Glomerular visceral epithelial cell (primary cell): ENCODE measurements around the gene NAT8L.
"Not testable (repeated sequence)": the region's sequence is repeated elsewhere in the genome, so short reads cannot be mapped to it uniquely, and the experiment has no call there.

Experiments
- DNase-seq: peaks from one replicate; pipeline ENCODE4 v3.0.0-alpha.2; 2016; ENCODE audit errors: extremely low spot score

NAT8L gene, protein sequence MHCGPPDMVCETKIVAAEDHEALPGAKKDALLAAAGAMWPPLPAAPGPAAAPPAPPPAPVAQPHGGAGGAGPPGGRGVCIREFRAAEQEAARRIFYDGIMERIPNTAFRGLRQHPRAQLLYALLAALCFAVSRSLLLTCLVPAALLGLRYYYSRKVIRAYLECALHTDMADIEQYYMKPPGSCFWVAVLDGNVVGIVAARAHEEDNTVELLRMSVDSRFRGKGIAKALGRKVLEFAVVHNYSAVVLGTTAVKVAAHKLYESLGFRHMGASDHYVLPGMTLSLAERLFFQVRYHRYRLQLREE

DNA sequence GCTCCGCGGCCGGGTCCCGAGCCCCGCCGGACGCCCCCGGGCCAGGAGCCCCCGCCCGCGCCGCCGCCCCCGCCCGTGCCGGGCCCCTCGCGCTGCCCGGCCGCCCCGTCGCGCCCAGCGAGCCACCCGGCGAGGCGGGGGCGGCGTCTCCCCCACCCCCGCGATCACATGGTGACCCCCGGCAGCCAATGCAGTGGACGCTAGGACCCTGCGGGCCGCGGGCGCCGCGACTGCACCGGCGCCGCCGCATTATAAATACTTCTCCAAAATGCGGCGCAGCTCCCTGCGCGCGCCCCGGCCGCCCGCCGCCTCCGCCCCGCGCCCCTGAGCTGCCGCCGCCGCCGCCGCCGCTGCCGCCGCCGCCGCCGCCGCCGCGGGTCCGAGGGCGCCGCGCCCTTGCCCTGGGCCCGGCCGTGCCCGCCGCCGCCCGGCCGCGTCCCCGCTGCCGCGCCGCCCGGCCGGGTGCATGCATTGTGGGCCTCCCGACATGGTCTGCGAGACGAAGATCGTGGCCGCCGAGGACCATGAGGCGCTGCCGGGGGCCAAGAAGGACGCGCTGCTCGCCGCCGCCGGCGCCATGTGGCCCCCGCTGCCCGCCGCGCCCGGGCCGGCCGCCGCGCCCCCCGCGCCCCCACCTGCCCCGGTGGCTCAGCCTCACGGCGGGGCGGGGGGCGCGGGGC lies at the start of gene NAT8L:
Gene NAT8L, plus strand, starts transcription at position 282 of the 680 bp plus-strand sequence. Its CDS starts 185 bp downstream, at position 467.
- peak; percentile 21 for DNase-seq

DNA sequence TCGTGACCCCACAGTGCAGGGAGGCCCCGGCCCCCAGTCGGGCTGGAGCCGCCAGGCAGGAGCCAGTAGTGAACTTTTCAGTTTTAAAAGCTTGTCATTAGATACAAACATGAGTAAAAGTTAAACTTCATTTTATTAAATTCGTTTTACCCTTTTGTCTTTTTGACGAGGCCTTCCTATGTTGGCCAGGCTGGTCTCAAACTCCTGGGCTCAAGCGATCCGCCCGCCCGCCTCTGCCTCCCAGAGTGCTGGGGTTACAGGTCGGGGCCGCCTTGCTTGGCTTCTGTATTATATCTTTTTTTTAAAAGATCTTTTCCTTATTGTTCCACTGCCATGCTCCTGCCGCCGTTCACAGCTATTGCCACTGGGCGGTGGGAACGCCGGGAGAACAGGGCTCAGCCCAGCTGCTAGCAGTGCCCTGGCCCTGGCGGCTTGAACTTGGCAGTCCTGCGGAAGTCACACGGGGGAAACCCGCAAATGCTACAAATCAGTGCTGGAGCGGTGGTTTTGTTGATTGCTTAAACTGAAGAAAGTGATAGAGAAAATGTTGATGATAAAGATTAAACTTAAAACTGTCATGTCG lies 49.4 kb upstream of the NAT8L start:
- peak; percentile 75 for DNase-seq

DNA sequence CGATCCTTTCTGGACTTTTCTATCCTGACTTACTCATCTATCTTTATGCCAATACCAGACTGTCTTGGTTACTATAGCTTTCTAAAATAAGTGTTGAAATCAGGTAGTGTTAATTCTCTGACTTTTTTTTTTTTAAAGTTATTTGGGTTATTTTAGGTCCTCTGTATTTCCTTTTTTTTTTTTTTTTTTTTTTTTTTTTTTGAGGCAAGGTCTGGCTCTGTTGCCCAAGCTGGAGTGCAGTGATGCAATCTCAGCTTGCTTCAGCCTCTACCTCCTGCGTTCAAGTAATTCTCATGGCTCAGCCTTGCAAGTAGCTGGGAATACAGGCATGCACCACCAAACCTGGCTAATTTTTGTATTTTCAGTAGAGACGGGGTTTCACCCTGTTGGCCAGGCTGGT lies 47.5 kb upstream of the NAT8L start:
- DNase-seq: no peak

DNA sequence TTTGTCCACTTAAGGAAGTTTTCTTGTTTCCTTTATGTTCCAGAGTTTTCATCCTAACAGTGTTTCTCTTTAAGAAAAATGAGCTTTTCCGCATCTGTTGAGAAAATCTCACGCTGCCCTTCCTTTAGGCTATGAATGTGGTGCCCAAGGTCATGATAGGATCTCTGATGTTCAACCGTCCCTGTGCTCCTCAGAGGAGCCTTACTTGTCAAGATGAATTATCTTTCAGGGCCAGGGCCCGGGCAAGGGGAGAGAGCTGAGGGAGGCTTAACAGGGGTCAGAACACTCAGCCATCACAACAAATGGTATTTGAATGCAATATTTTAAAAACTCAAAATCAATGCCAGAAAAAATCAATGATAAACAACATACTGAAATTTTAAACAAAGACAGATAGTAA lies 44.1 kb upstream of the NAT8L start:
- no peak for DNase-seq

DNA sequence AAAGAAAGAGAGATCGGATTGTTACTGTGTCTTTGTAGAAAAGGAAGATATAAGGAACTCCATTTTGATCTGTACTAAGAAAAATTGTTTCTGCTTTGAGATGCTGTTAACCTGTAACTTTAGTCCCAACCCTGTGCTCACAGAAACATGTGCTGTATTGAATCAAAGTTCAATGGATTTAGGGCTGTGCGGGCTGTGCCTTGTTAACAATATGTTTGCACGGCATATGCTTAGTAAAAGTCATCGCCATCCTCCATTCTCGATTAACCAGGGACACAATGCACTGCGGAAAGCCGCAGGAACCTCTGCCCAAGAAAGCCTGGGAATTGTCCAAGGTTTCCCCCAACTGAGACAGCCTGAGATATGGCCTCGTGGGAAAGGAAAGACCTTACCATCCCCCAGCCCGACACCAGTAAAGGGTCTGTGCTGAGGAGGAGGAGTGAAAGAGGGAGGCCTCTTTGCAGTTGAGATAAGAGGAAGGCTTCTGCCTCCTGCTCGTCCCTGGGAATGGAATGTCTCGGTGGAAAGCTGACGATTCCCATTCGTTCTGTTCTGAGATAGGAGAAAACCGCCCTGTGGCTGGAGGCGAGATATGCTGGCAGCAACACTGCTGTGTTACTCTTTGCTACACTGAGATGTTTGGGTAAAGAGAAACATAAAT lies 37.6 kb upstream of the NAT8L start:
- not testable (repeated sequence) for DNase-seq

DNA sequence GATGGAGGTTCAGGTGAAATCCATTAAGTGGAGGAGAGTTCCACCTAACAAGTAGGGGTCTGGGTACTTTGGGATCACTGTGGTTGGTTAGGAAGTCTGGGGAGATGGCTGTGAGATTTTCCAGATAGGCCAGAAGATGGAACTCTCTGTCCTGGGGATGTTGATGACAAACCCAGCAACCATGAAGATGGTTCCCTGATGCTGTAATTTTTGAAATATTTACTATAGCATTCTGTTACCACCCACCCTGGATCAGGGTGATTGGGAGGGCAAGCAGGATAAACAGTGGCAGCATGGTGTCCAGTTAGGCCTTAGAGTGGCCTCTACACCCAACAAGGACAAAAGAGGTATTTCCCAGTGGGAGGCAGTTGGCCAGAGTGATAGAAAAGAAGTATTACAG lies 34.4 kb upstream of the NAT8L start:
- no peak for DNase-seq

DNA sequence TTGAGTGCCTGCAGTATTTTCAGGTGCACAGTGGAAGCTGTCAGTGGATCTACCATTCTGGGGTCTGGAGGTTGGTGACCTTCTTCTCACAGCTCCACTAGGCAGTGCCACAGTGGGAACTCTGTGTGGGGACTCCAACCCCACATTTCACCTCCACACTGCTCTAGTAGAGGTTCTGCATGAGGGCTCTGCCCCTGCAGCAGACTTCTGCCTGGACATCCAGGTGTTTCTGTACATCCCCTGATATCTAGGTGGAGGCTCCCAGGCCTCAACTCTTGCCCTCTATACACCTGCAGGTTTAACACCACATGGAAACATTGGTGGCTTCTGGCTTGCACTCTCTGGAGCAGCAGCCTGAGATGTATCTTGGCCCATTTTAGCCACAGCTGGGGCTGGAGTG lies 33.3 kb upstream of the NAT8L start:
- no peak for DNase-seq

DNA sequence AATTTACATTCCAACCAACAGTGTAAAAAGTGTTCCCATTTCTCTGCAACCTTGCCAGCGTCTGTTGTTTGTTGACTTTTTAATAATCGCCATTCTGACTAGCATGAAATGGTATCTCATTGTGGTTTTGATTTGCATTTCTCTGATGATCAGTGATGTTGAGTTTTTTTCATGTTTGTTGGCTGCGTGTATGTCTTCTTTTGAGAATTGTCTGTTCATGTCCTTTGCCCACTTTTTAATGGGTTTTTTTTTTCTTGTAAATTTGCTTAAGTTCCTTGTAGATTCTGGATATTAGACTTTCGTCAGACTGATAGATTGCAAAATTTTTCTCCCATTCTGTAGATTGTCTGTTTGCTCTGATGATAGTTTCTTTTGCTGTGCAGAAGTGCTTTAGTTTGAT lies 32.0 kb upstream of the NAT8L start:
- DNase-seq: not testable (repeated sequence)

DNA sequence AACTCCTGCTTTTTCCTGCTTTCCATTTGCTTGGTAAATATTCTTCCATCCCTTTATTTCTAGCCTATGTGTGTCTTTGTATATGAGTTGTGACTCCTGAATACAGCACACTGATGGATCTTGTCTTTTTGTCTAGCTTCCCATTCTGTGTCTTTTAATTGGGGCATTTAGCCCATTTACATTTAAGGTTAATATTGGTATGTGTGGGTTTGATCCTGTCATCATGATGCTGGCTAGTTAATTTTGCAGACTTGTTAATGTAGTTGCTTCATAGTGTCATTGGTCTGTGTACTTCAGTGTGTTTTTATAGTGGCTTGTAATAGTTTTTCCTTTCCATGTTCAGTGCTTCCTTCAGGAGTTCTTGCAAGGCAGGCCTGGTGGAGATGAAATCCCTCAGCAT lies 28.0 kb upstream of the NAT8L start:
- not testable (repeated sequence) for DNase-seq

DNA sequence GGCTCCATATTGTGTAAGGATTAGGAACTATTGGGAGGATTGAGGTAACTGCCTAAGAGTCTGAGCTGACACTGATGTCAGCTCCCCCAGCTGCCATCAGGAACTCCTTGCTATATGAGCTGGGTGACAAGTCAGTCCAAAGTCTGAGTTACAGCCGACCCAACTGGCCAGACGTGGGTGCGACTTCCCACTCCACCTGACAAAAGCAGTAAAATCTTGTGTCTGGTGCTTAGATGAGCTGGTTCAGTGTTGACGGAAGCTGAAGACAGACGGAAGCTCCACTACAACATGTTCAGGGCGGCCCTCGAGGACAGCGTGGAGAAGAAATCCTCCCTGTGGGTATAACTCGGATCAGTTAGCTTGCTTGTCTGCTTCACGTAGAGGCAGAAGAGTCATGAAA lies 22.8 kb upstream of the NAT8L start:
- DNase-seq: no peak

DNA sequence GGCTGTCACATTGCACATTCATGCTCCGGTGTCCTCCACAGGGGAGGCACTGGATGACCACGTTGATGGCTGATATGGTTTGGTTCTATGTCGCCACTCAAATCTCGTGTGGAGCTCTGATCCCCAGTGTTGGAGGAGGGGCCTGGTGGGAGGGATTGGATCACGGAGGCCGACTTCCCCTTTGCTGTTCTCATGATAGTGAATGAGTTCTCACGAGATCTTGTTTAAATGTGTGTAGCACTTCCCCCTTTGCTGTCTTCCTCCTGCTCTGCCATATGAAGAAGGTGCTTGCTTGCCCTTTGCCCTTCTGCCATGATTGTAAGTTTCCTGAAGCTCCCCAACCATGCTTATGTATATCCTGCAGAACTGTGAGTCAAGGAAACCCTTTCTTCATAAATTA lies 22.3 kb upstream of the NAT8L start:
- no peak for DNase-seq

DNA sequence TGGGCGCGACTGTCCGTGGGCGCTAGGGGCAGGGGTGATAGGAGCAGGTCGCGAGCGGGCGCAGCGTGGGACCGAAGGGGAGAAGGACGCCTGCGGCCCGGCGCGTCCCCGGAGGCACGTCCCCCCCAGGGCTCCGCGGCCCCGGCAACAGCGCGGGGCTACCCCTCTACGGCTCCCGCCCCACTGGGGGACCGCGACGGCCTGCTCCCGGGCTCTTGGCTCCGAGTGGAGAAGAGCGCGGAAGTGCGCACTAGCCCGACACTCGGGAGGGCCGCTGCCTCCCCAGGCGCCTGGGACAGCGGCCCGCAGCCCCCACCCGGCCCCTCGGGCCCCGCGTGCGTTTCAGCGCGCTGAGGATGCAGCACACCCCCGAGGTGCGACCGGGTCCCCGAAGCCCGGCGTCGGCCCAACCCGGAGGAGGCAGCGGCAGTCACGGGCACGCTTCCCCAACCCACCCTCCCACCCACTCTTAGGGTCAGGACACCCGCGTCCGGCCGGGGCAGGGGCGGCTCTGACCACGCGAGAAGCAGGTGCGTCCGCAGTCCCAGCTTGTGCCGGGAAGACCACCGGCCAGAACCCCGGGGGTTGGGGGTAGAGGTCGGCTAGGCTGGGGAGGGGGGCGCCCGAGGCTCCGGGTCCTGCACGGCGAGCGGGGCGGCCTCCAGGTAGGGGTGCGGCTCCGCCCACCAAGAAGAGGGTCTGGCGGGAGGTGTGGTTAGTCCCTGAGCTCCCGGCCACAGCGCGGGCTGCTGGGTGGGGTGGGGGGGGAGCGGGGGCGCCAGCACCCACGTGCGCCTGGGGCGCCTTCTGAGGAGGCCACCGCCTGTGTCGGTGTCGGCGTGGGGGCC lies 18.5 kb upstream of the NAT8L start:
- no peak for DNase-seq

DNA sequence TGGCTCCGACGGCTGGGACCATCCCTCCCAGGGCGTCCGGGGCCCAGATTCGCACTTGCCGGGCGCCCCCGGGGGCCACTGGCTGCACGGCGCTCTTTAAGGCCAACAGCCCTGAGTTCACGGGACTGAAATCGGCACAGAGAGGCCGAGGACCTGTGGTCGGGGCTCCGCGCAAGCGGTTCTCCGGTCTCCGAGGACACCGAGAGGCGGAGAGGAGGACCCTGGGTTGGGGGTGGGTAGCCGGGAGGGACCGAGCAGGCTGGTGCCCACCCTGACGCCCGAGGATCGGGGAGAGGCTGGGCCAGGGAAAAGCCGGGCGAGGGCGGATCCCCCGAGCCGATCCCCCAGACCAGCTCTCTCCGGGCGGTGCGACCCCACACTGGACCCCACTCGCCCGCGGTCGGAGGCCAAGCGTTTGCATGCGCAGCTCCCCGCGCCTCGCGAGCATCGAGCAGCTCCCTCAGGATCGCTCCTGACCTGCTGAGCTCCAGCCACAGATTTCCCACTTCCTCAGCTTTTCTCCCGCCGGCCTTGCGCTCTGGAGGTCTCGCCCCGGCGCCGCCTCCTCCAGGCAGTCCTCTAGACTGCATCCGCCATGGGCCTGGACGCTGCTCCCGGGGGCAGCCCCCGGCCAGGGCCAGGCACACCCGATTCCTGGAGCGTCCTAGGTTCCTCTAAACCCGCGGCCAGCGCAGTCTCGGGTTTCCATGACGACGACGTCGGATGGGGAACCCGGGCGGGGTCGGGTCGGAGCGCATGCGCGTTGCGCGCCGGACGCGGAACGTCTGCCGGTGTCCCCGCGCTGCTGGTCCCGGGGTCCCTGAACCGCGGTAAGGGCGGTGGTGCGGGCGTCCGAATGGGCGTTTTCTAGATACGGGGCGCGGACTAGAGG lies 17.6 kb upstream of the NAT8L start:
- DNase-seq: peak; percentile 82

DNA sequence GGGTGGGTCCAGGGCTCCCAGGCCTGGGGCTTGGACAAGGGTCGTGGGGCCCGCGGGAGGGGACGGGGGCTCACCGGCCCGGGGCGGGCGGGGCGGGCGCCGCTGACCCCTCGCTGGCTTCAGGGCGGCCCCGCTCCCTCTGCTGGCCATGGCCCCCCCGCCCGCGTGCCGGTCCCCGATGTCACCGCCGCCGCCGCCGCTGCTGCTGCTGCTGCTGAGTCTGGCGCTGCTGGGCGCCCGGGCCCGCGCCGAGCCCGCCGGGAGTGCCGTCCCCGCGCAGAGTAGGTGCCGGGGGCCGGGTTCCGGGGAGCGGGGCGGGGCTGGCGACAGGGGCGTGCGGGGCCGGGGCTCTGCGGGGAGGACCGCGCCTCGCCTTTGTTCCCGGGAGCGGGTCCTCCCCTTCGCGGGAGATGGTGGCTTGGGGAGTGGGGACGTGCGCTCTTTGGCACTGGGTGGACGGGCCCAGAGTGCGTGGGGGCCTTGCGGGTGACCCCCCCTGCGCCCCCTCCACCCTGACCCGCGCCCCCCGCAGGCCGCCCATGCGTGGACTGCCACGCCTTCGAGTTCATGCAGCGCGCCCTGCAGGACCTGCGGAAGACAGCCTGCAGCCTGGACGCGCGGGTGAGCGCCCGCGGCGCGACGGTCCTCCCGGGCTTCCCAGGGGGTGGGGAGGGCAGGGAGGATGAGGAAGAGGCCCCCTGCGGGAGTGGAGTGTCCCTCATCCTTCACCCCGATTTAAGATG lies 16.8 kb upstream of the NAT8L start:
- no peak for DNase-seq

DNA sequence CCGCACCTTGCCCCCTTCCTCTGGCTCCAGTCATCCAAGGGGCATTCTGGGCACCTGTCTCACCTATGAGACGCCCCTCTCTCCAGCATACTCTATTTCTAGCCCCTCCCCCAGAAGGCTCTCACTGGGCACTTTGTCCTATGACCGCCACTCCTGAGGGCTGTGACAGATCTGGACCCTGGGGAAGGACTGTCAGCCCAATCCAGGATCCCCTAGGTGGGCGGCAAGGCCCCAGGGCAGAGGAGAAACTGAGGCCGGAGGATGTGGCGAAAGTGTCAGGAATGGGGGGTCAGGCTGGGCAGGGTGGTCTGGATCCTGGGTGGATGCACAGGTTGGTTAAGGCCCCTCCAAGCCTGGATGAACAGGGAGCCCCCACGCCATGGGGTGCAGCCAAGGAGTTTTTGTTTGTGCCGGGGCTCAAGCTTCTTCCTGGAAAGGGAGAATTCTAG lies 16.2 kb upstream of the NAT8L start:
- DNase-seq: no peak

DNA sequence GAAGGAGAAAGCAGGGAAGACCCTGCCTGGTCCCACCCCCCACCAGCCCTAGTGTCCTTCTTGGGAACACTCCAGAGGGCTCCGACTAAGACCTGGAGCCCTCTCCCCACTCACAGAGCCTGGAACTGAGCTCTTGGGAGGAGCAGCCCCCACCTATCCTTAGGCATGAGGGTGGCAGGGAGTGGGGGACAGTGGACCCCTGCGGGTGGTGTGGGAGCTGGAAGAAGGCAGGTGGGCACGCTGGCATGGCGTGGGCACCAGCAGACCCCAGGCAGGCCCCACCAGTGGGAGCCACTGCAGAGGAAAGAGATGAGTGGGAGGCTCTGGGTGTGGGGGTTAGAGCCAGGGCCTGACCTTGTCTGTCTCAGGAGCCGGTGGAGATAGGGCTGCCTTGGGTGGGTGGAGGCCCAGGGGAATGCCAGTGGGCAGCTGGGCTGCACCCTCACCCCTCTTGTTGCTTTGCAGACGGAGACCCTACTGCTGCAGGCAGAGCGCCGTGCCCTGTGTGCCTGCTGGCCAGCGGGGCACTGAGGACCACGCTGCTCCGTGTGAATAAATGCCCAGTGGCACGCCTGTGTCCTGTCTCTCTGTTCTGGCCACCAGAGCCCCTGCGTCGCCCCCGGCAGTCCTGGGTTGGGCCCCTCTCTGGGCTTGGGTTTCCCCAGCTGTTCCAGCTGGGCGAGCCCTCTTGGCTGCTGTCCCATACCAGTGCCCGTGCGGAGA lies 15.6 kb upstream of the NAT8L start:
- DNase-seq: no peak

DNA sequence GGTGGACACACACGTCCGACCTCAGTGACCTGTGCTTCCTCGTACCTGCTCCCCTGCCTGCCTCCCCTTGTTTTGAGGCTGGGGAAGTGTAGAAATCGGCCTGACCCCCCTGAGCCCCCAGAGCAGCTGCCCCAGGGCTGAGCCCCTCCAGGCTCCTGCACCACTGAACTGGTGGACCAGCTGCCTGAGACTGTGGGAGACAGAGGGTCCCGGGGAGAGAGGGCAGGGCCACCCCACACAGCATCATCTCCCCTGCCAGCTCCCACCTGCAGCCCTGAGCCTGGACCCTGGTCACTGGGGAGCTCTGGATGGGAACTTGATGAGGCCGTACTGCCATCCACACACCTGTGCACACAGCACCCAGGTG lies 15.0 kb upstream of the NAT8L start:
- DNase-seq: no peak

DNA sequence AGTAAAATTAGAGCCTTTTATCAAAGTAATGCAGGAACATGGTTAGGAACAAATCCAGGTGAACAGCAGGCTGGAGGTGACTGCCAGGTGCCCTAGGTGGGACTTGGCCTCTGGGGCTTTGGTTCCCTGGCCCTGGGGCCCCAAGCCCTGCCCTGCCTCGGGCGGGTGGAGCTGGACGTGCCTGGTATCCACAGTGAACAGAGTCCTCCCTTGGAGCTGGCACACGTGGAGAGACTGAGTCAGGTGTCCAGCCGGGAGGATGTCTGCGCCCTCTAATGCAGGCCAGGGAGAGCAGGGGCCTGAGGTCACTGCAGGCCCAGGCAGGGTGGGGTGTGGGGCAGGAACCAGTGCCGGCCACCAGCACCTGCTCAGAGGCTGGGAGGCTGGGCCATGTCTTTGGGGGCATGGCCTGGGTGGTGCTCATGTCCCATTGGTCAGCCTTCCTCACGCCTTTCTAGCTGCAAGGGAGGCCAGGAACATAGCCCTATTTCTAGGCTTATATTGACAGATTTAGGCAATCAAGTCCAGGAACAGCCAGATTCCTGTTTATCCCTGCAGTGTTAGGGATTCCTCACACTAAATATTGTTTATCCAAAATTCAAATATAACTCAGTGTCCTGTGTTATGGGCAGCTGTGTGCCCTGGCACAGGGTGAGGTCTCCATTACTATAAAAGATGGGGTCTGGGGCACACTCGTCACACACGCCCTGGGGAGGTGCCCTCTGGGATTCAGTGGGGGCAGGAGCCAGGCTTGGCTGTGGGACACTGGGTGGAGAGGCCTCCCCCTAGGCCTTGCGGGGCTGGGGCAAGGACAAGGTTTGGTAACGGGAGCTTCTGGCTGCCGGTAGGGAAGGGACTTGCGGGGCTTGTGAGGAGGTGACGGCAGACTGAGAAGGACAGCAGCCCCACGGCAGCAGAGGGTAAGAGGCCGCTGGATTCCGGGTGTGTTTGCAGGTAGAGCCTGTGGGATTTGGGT lies 14.3 kb upstream of the NAT8L start:
- DNase-seq: no peak
